K562 (cell line): Measurements from ENCODE around the gene PTGES3. TPM values are rescaled to one million over a fixed set of nuclear protein-coding genes. Genes with fewer than 3 reads are reported as not detected.

Experiments used
- MAFF ChIP-seq: IDR thresholded peaks from 2 replicates; pipeline ENCODE4 v1.6.1; 2012; ENCODE audit warnings: low read length, improper control_type of control experiment
- MLX ChIP-seq, 2 experiments: fragments of 450-650 bp in 1 of 2; sonication (generic) in 1 of 2; formaldehyde crosslinking; conservative IDR thresholded peaks; 2 replicates each; pipeline versions ENCODE4 v1.4.0 to v1.8.1; 2020 to 2022; ENCODE audit warnings: mild to moderate bottlenecking in 1 of 2, missing genetic modification reagents in 1 of 2
- MTF1 ChIP-seq: fragments of 250-450 bp; sonication (Bioruptor Pico); IDR thresholded peaks from 2 replicates; pipeline ENCODE4 v1.9.0; 2021; ENCODE audit warnings: moderate library complexity, mild to moderate bottlenecking, inconsistent platforms, borderline replicate concordance
- NCOA4 ChIP-seq: fragments of 450-650 bp; IDR thresholded peaks from 2 replicates; pipeline ENCODE4 v1.6.1; 2018; ENCODE audit warnings: mild to moderate bottlenecking; ENCODE audit not compliant: partially characterized antibody
- RBM39 ChIP-seq: fragments of 200-400 bp; formaldehyde crosslinking; optimal IDR thresholded peaks from 2 replicates; pipeline ENCODE3; 2018; ENCODE audit warnings: low read depth, low read length
- SMARCC2 ChIP-seq: fragments of 450-650 bp; IDR thresholded peaks from 2 replicates; pipeline ENCODE4 v1.6.1; 2017; ENCODE audit warnings: antibody characterized with exemption, moderate library complexity, mild to moderate bottlenecking, low read depth
- STAT6 ChIP-seq: sonication (generic); formaldehyde crosslinking; IDR thresholded peaks from 2 replicates; pipeline ENCODE4 v1.8.1; 2023; ENCODE audit warnings: mild to moderate bottlenecking, missing genetic modification reagents
- ZBTB7A ChIP-seq: IDR thresholded peaks from 2 replicates; pipeline ENCODE4 v1.6.1; 2011; ENCODE audit warnings: low read depth, mild to moderate bottlenecking, low read length, moderate library complexity, borderline replicate concordance; ENCODE audit not compliant: control insufficient read depth
- ZNF507 ChIP-seq: conservative IDR thresholded peaks from 2 replicates; pipeline ENCODE4 v1.6.1; 2017; ENCODE audit warnings: missing genetic modification characterization, missing compliant biosample characterization
- ZNF57 ChIP-seq: fragments of 450-650 bp; formaldehyde crosslinking; IDR thresholded peaks from 2 replicates; pipeline ENCODE4 v1.4.0; 2020; ENCODE audit warnings: mild to moderate bottlenecking, moderate library complexity
- polyA plus RNA-seq, 8 experiments: library from polyadenylated mRNA; depleted of rRNA in 4 of 8; stranded (reverse) in 5 of 8; unstranded in 3 of 8; fragments of >200 nt; fragmentation: Nextera tagmentation in 2 of 8; fragmentation: Illumina TruSeq in 1 of 8; extraction: Ambion mirVana in 2 of 8; extraction: Trizol in 1 of 8; gene quantifications; 2 replicates each; pipeline versions ENCODE4 v1.2.1 to v1.2.3, GENCODE V29; 2011 to 2014; ENCODE audit warnings: inconsistent platforms in 1 of 8, missing spikeins in 1 of 8
- total RNA-seq, 7 experiments: library from RNA; depleted of rRNA in 6 of 7; stranded (reverse); fragments of >200 nt in 6 of 7; fragmentation: Illumina TruSeq in 2 of 7; extraction: Trizol in 2 of 7; gene quantifications; 2 replicates each; pipeline versions ENCODE4 v1.2.1 to v1.2.3, GENCODE V29; 2011 to 2021; ENCODE audit warnings: low replicate concordance in 1 of 7
- TF ChIP-seq, protein P1 (sequence below), 2 experiments: fragments of 450-650 bp in 1 of 2; sonication (generic) in 1 of 2; formaldehyde crosslinking in 1 of 2; IDR thresholded peaks in 1 of 2; conservative IDR thresholded peaks in 1 of 2; 2 replicates each; pipeline versions ENCODE4 v1.6.1 to v1.8.1; 2016 to 2023; ENCODE audit warnings: mild to moderate bottlenecking in 2 of 2, moderate library complexity in 2 of 2, inconsistent platforms in 1 of 2, missing genetic modification reagents in 1 of 2
- TF ChIP-seq, protein P2 (sequence below), 2 experiments: fragments of 450-650 bp; IDR thresholded peaks; 2 replicates each; pipeline ENCODE4 v1.6.1; 2016; ENCODE audit warnings: mild to moderate bottlenecking in 2 of 2, borderline replicate concordance in 1 of 2, low read depth in 1 of 2, moderate library complexity in 1 of 2

The PTGES3 gene
- total and polyA plus RNA-seq, 9 of the 15 experiments (the other 6 are each of a cell fraction or from before 2014, with no cell fraction given): 163 to 501 (median 213) TPM

DNA sequence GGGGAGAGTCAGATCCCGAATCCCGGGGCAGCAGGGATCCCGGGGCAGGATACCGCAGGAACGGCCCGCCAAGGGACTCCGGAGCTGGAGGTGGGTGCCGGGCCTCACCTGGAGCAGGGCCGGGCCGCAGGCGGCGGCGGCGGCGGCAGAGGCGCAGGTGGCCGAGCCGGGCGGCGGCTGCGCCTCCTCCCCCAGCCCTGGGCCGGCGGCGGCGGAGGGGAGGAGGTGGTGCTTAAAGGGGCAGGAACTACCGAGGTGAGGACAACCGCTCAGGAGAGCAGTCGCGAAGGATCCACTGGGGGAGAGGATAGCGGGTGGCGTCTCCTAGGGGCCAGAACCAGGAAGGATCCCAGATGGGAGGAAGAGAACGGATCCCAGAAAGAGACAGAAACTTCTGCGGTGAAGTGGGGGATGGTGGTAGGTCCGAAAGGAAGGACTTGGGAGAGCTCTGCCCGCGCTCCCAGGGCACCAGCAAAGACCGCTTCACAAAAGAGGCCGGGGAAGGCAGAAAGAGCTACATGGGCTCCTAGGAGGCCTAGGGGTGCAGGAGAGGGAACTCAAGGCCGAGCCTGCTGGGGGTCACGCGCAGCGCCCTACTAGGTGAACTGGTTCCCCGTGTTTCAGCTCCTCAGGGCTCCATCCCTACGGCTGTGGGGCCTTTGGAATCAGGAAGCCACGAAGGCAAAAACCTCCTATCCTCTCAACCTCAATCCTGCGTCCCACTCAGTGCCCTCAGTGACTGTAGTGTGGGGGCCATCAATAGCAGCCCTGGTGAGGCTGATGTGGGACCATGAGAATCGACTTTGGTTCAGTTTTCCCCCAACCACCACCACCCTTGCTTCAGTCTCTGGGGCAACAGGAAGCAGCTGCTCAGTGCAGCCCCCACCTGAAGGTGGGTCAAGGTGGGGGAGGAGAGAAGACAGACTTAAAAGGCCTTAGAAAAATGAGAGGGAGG lies 53.0 kb downstream of the PTGES3 start (continued):
- TF ChIP-seq, protein P1, sequence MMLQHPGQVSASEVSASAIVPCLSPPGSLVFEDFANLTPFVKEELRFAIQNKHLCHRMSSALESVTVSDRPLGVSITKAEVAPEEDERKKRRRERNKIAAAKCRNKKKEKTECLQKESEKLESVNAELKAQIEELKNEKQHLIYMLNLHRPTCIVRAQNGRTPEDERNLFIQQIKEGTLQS (IDR thresholded peaks at IDR 0.05): no peak
- TF ChIP-seq, protein P1 (CRISPR knock-in tag; conservative IDR thresholded peaks at IDR 0.05): no peak
- TF ChIP-seq, protein P2, sequence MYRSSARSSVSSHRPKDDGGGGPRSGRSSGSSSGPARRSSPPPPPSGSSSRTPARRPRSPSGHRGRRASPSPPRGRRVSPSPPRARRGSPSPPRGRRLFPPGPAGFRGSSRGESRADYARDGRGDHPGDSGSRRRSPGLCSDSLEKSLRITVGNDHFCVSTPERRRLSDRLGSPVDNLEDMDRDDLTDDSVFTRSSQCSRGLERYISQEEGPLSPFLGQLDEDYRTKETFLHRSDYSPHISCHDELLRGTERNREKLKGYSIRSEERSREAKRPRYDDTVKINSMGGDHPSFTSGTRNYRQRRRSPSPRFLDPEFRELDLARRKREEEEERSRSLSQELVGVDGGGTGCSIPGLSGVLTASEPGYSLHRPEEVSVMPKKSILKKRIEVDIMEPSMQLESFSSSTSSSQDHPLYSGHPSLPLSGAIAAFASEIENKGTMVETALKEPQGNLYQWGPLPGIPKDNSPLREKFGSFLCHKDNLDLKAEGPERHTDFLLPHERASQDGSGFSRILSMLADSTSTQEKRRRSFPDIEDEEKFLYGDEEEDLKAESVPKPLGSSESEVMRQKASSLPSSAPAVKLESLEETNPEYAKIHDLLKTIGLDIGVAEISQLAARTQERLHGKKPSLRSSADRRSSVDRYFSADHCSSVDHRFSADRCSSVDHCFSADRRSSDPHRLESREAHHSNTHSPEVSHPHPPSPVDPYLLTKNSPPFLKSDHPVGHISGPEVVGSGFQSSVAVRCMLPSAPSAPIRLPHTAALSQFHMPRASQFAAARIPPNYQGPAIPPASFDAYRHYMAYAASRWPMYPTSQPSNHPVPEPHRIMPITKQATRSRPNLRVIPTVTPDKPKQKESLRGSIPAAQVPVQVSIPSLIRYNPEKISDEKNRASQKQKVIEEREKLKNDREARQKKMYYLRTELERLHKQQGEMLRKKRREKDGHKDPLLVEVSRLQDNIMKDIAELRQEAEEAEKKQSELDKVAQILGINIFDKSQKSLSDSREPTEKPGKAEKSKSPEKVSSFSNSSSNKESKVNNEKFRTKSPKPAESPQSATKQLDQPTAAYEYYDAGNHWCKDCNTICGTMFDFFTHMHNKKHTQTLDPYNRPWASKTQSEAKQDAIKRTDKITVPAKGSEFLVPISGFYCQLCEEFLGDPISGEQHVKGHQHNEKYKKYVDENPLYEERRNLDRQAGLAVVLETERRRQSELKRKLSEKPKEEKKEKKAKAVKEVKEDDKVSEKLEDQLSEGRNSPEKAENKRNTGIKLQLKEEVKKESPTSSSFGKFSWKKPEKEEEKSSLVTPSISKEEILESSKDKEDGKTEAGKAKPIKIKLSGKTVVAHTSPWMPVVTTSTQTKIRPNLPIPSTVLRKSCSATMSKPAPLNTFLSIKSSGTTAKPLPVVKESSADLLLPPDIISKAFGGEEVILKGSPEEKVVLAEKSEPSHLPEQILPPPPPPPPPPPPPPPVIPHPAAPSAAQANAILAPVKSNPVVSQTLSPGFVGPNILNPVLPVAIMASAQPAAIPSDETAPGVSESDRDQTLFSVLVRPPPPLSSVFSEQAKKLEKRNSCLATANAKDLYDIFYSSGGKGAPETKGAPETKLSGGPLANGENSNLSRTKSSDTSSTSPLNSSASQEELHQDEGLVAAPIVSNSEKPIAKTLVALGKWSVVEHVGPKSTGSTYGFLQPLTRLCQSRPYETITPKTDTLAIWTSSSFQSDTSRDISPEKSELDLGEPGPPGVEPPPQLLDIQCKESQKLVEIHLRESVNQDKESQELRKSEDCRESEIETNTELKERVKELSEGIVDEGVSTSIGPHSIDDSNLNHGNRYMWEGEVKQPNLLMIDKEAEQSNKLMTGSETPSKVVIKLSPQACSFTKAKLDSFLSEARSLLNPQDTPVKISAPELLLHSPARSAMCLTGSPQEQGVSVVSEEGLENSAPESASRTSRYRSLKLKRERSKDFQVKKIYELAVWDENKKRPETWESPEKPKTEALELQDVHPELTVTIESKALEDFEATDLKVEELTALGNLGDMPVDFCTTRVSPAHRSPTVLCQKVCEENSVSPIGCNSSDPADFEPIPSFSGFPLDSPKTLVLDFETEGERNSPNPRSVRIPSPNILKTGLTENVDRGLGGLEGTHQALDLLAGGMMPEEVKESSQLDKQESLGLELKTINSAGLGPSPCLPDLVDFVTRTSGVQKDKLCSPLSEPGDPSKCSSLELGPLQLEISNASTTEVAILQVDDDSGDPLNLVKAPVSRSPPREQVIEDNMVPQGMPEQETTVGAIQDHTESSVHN (IDR thresholded peaks at IDR 0.05; ENCODE audit: borderline replicate concordance in 1 of 2, low read depth in 1 of 2): no peak
- TF ChIP-seq STAT6 (no peak), MTF1 (CRISPR knock-in tag) (no peak), ZBTB7A (peak; percentile 39; the same call in 1 of the 2 replicates), MLX (CRISPR knock-in tag; conservative IDR thresholded peaks at IDR 0.05) (no peak), ZNF507 (tag) (no peak), ZNF57 (CRISPR knock-in tag) (no peak), RBM39 (peak; percentile 54), NCOA4 (no peak), MAFF (no peak), SMARCC2 (no peak)
